WTC11 (cell line): ENCODE results near the gene SESTD1.

ENCODE experiments used
- ATF1 ChIP-seq: sonication (generic); formaldehyde crosslinking; IDR thresholded peaks from 2 replicates; pipeline ENCODE4 v1.8.1; 2023; ENCODE audit warnings: mild to moderate bottlenecking, moderate library complexity, missing genetic modification reagents
- ATF6 ChIP-seq: sonication (generic); formaldehyde crosslinking; IDR thresholded peaks from 2 replicates; pipeline ENCODE4 v1.8.1; 2023; ENCODE audit warnings: mild to moderate bottlenecking, missing genetic modification reagents
- CBFB ChIP-seq: sonication (generic); formaldehyde crosslinking; IDR thresholded peaks from 2 replicates; pipeline ENCODE4 v1.8.1; 2022; ENCODE audit warnings: mild to moderate bottlenecking, low read depth, missing genetic modification reagents
- CREB1 ChIP-seq: sonication (generic); formaldehyde crosslinking; IDR thresholded peaks from 2 replicates; pipeline ENCODE4 v1.8.0; 2023; ENCODE audit warnings: mild to moderate bottlenecking, missing genetic modification reagents
- GABPB1 ChIP-seq: sonication (generic); formaldehyde crosslinking; IDR thresholded peaks from 2 replicates; pipeline ENCODE4 v1.8.1; 2023; ENCODE audit warnings: mild to moderate bottlenecking, missing genetic modification reagents
- IRF2 ChIP-seq: sonication (generic); formaldehyde crosslinking; IDR thresholded peaks from 2 replicates; pipeline ENCODE4 v1.8.0; 2022; ENCODE audit warnings: low read depth, missing genetic modification reagents, borderline replicate concordance
- NR1H2 ChIP-seq: sonication (generic); formaldehyde crosslinking; IDR thresholded peaks from 2 replicates; pipeline ENCODE4 v1.9.0; 2021; ENCODE audit warnings: mild to moderate bottlenecking, moderate library complexity, missing genetic modification reagents
- ZNF121 ChIP-seq: sonication (generic); formaldehyde crosslinking; IDR thresholded peaks from 2 replicates; pipeline ENCODE4 v1.8.0; 2023; ENCODE audit warnings: missing genetic modification reagents
- ZNF138 ChIP-seq: sonication (generic); formaldehyde crosslinking; conservative IDR thresholded peaks from 2 replicates; pipeline ENCODE4 v1.8.1; 2022; ENCODE audit warnings: mild to moderate bottlenecking, moderate library complexity, missing genetic modification reagents
- TF ChIP-seq, protein P1 (sequence below): fragments of 200-600 bp; IDR thresholded peaks from 2 replicates; pipeline ENCODE4 v1.8.0; 2022; ENCODE audit warnings: antibody characterized with exemption
- TF ChIP-seq, protein P2 (sequence below): sonication (generic); formaldehyde crosslinking; conservative IDR thresholded peaks from 2 replicates; pipeline ENCODE4 v1.8.1; 2022; ENCODE audit warnings: mild to moderate bottlenecking, missing genetic modification reagents
- TF ChIP-seq, protein P3 (sequence below): sonication (generic); formaldehyde crosslinking; IDR thresholded peaks from 2 replicates; pipeline ENCODE4 v1.8.1; 2023; ENCODE audit warnings: mild to moderate bottlenecking, moderate library complexity, missing genetic modification reagents
- TF ChIP-seq, protein P4 (sequence below): sonication (generic); formaldehyde crosslinking; IDR thresholded peaks from 2 replicates; pipeline ENCODE4 v1.8.1; 2022; ENCODE audit warnings: mild to moderate bottlenecking, missing genetic modification reagents, moderate library complexity, borderline replicate concordance
- TF ChIP-seq, protein P5 (sequence below): sonication (generic); formaldehyde crosslinking; IDR thresholded peaks from 2 replicates; pipeline ENCODE4 v1.8.1; 2022; ENCODE audit warnings: low read depth, mild to moderate bottlenecking, moderate library complexity, missing genetic modification reagents, borderline replicate concordance

DNA sequence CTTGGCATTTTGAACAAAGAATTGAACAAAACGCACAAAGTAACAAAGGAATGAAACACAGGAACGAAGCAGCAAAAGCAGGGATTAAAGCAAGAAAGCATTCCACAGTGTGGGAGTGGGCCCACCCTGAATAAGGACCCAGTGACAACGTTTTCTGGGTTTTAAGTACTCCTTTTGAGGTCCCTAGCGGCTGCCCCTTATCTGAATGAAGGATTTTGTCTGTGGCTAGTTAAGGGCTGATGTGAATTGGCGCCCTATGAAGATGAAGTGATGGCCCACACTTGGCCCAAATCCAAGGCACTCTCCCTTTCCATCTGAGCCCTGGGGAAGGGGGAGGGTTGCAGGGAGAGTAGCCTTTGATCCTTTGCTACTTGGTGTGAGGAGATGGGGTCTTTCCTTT, 206.9 kb downstream of the SESTD1 start:
- no peak for TF ChIP-seq IRF2
- TF ChIP-seq, protein P1, sequence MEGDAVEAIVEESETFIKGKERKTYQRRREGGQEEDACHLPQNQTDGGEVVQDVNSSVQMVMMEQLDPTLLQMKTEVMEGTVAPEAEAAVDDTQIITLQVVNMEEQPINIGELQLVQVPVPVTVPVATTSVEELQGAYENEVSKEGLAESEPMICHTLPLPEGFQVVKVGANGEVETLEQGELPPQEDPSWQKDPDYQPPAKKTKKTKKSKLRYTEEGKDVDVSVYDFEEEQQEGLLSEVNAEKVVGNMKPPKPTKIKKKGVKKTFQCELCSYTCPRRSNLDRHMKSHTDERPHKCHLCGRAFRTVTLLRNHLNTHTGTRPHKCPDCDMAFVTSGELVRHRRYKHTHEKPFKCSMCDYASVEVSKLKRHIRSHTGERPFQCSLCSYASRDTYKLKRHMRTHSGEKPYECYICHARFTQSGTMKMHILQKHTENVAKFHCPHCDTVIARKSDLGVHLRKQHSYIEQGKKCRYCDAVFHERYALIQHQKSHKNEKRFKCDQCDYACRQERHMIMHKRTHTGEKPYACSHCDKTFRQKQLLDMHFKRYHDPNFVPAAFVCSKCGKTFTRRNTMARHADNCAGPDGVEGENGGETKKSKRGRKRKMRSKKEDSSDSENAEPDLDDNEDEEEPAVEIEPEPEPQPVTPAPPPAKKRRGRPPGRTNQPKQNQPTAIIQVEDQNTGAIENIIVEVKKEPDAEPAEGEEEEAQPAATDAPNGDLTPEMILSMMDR: no peak
- TF ChIP-seq GABPB1 (CRISPR knock-in tag): no peak
- no peak for TF ChIP-seq ZNF138 (CRISPR knock-in tag)
- TF ChIP-seq, protein P2, sequence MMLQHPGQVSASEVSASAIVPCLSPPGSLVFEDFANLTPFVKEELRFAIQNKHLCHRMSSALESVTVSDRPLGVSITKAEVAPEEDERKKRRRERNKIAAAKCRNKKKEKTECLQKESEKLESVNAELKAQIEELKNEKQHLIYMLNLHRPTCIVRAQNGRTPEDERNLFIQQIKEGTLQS (CRISPR knock-in tag): no peak
- no peak for TF ChIP-seq CBFB (CRISPR knock-in tag)
- TF ChIP-seq, protein P3, sequence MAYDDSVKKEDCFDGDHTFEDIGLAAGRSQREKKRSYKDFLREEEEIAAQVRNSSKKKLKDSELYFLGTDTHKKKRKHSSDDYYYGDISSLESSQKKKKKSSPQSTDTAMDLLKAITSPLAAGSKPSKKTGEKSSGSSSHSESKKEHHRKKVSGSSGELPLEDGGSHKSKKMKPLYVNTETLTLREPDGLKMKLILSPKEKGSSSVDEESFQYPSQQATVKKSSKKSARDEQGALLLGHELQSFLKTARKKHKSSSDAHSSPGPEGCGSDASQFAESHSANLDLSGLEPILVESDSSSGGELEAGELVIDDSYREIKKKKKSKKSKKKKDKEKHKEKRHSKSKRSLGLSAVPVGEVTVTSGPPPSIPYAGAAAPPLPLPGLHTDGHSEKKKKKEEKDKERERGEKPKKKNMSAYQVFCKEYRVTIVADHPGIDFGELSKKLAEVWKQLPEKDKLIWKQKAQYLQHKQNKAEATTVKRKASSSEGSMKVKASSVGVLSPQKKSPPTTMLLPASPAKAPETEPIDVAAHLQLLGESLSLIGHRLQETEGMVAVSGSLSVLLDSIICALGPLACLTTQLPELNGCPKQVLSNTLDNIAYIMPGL: no peak
- TF ChIP-seq ATF6 (CRISPR knock-in tag): no peak
- no peak for TF ChIP-seq NR1H2 (CRISPR knock-in tag)
- no peak for TF ChIP-seq ZNF121 (CRISPR knock-in tag)
- TF ChIP-seq, protein P4, sequence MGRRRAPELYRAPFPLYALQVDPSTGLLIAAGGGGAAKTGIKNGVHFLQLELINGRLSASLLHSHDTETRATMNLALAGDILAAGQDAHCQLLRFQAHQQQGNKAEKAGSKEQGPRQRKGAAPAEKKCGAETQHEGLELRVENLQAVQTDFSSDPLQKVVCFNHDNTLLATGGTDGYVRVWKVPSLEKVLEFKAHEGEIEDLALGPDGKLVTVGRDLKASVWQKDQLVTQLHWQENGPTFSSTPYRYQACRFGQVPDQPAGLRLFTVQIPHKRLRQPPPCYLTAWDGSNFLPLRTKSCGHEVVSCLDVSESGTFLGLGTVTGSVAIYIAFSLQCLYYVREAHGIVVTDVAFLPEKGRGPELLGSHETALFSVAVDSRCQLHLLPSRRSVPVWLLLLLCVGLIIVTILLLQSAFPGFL (CRISPR knock-in tag): no peak
- TF ChIP-seq, protein P5, sequence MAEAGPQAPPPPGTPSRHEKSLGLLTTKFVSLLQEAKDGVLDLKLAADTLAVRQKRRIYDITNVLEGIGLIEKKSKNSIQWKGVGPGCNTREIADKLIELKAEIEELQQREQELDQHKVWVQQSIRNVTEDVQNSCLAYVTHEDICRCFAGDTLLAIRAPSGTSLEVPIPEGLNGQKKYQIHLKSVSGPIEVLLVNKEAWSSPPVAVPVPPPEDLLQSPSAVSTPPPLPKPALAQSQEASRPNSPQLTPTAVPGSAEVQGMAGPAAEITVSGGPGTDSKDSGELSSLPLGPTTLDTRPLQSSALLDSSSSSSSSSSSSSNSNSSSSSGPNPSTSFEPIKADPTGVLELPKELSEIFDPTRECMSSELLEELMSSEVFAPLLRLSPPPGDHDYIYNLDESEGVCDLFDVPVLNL (CRISPR knock-in tag): no peak
- no peak for TF ChIP-seq CREB1 (CRISPR knock-in tag)
- no peak for TF ChIP-seq ATF1 (CRISPR knock-in tag)
